KG1 (cell line): ENCODE data around the gene NT5DC3.

Experiments
- DNase-seq: peaks from one replicate; lab custom pipeline; 2025; lab: John Stamatoyannopoulos, UW

NT5DC3 gene

GRCh38 chr12:103833095-103833775, 7.8 kb downstream of the NT5DC3 start:
- DNase-seq = no peak

- no peak for DNase-seq
Observed at GRCh38 chr12:103832048-103832997, 8.7 kb downstream of the NT5DC3 start.

- DNase-seq = no peak
Observed at GRCh38 chr12:103830730-103831320, 10.2 kb downstream of the NT5DC3 start.

GRCh38 chr12:103830025-103830725, 10.9 kb downstream of the NT5DC3 start:
- no peak for DNase-seq

- no peak for DNase-seq
Observed at GRCh38 chr12:103829092-103829491, 11.9 kb downstream of the NT5DC3 start.

GRCh38 chr12:103827911-103828391, 13.1 kb downstream of the NT5DC3 start:
- DNase-seq = no peak

GRCh38 chr12:103824845-103825244, 16.2 kb downstream of the NT5DC3 start:
- DNase-seq = no peak

- DNase-seq = no peak
Observed at GRCh38 chr12:103824290-103824689, 16.7 kb downstream of the NT5DC3 start.

- DNase-seq = no peak
Observed at GRCh38 chr12:103823871-103824270, 17.2 kb downstream of the NT5DC3 start.

GRCh38 chr12:103821773-103822172, 19.3 kb downstream of the NT5DC3 start:
- no peak for DNase-seq

- DNase-seq = no peak
Observed at GRCh38 chr12:103820881-103821489, 20.0 kb downstream of the NT5DC3 start.

GRCh38 chr12:103820361-103820760, 20.7 kb downstream of the NT5DC3 start:
- no peak for DNase-seq

GRCh38 chr12:103819892-103820291, 21.1 kb downstream of the NT5DC3 start:
- DNase-seq = no peak

- no peak for DNase-seq
Observed at GRCh38 chr12:103819312-103819711, 21.7 kb downstream of the NT5DC3 start.

GRCh38 chr12:103817791-103818190, 23.2 kb downstream of the NT5DC3 start:
- no peak for DNase-seq

- no peak for DNase-seq
Observed at GRCh38 chr12:103816663-103817062, 24.4 kb downstream of the NT5DC3 start.

- DNase-seq = no peak
Observed at GRCh38 chr12:103814436-103814835, 26.6 kb downstream of the NT5DC3 start.

GRCh38 chr12:103813949-103814348, 27.1 kb downstream of the NT5DC3 start:
- no peak for DNase-seq

- no peak for DNase-seq
Observed at GRCh38 chr12:103813426-103813825, 27.6 kb downstream of the NT5DC3 start.

- DNase-seq = no peak
Observed at GRCh38 chr12:103812789-103813188, 28.2 kb downstream of the NT5DC3 start.

- no peak for DNase-seq
Observed at GRCh38 chr12:103811791-103812190, 29.2 kb downstream of the NT5DC3 start.

GRCh38 chr12:103810111-103810510, 30.9 kb downstream of the NT5DC3 start:
- DNase-seq = no peak
